Epidermal melanocyte (primary cell): ENCODE results near the gene MMP25.
"Not testable (repeated sequence)": the region's sequence is repeated elsewhere in the genome, so short reads cannot be mapped to it uniquely, and the experiment has no call there.

Source experiments
- DNase-seq: peaks from one replicate; pipeline ENCODE4 v3.0.0; 2011; ENCODE audit warnings: low spot score; ENCODE audit not compliant: insufficient read length

MMP25 gene

GRCh38 chr16:3054965-3055733, 8.8 kb downstream of the MMP25 start:
- no peak for DNase-seq

GRCh38 chr16:3055734-3056115, 9.4 kb downstream of the MMP25 start:
- DNase-seq, result not testable (repeated sequence)

GRCh38 chr16:3056336-3057180, 10.2 kb downstream of the MMP25 start:
- no peak for DNase-seq

GRCh38 chr16:3057181-3058138, 11.1 kb downstream of the MMP25 start:
- no peak for DNase-seq

GRCh38 chr16:3058139-3059030, 12.0 kb downstream of the MMP25 start:
- DNase-seq, result no peak

GRCh38 chr16:3059041-3059722, 12.8 kb downstream of the MMP25 start:
- DNase-seq, result peak; percentile 85

- no peak for DNase-seq
Measured at GRCh38 chr16:3059723-3060242, 13.4 kb downstream of the MMP25 start.

- DNase-seq, result no peak
Measured at GRCh38 chr16:3060339-3061127, 14.2 kb downstream of the MMP25 start.

- no peak for DNase-seq
Measured at GRCh38 chr16:3062553-3062952, 16.2 kb downstream of the MMP25 start.

GRCh38 chr16:3063625-3064386, 17.4 kb downstream of the MMP25 start:
- DNase-seq, result no peak

- DNase-seq, result no peak
Measured at GRCh38 chr16:3065069-3065741, 18.8 kb downstream of the MMP25 start, which contains the start of gene IL32. IL32 (plus strand) TSS chr16:3065640; CDS start chr16:3065812, 172 bp downstream.

GRCh38 chr16:3065742-3066439, 19.5 kb downstream of the MMP25 start:
- DNase-seq, result no peak

GRCh38 chr16:3066440-3066748, 20.0 kb downstream of the MMP25 start:
- no peak for DNase-seq

GRCh38 chr16:3068487-3068886, 22.1 kb downstream of the MMP25 start:
- no peak for DNase-seq

GRCh38 chr16:3069146-3069545, 22.8 kb downstream of the MMP25 start:
- not testable (repeated sequence) for DNase-seq

GRCh38 chr16:3070608-3071111, 24.3 kb downstream of the MMP25 start:
- no peak for DNase-seq

GRCh38 chr16:3071655-3072054, 25.3 kb downstream of the MMP25 start:
- no peak for DNase-seq
